A673 (cell line): ENCODE results near the gene PACS1. TPM values are rescaled to one million over a fixed set of nuclear protein-coding genes. Genes with fewer than 3 reads are reported as not detected.
A peak's percentile ranks its signal among the peaks of the same experiment; 100 is the strongest.

ENCODE experiments used
- BruUV-seq: library from RNA; stranded (reverse); fragments of 400-500 nt; replicated peaks from 2 replicates; lab custom pipeline; 2021; lab: Mats Ljungman, UMichigan
- CTCF ChIA-PET: fragments of 300-600 bp; sonication (Branson Sonifier 250); formaldehyde crosslinking; loops from one replicate; lab custom pipeline; 2022; ENCODE audit warnings: antibody characterized with exemption; lab: Charles Lee
- POLR2A ChIA-PET: fragments of 300-600 bp; sonication (Branson Sonifier 250); formaldehyde crosslinking; loops from one replicate; lab custom pipeline; 2022; ENCODE audit warnings: antibody characterized with exemption; ENCODE audit not compliant: low non-redundant PET; lab: Charles Lee
- DNase-seq: peaks from one replicate; pipeline ENCODE4 v3.0.0-alpha.2; 2015; ENCODE audit warnings: low spot score
- H3K27ac ChIP-seq: fragments of 200-600 bp; sonication (generic); 2 replicates; pipeline ENCODE4 v1.5.1; 2016; ENCODE audit warnings: mixed run types, low read depth, mild to moderate bottlenecking, mixed read lengths, antibody characterized with exemption, low read length; ENCODE audit not compliant: poor library complexity, severe bottlenecking
- H3K27me3 ChIP-seq: fragments of 200-600 bp; sonication (generic); replicated peaks from 2 replicates; pipeline ENCODE4 v1.6.1; 2017; ENCODE audit warnings: mixed run types, low read depth, mild to moderate bottlenecking, mixed read lengths, antibody characterized with exemption, low read length; ENCODE audit not compliant: insufficient read depth, poor library complexity
- H3K36me3 ChIP-seq: fragments of 200-600 bp; sonication (generic); 2 replicates; pipeline ENCODE4 v1.6.1; 2016; ENCODE audit warnings: mixed run types, mild to moderate bottlenecking, mixed read lengths, antibody characterized with exemption, low read length; ENCODE audit not compliant: insufficient read depth, poor library complexity, severe bottlenecking
- H3K4me1 ChIP-seq: fragments of 200-600 bp; sonication (generic); 2 replicates; pipeline ENCODE4 v1.6.1; 2017; ENCODE audit warnings: mixed run types, mild to moderate bottlenecking, mixed read lengths, antibody characterized with exemption, low read length; ENCODE audit not compliant: insufficient read depth, poor library complexity, severe bottlenecking
- H3K4me3 ChIP-seq: fragments of 200-600 bp; sonication (generic); 2 replicates; pipeline ENCODE4 v1.5.1; 2016; ENCODE audit warnings: low read depth, mixed run types, mild to moderate bottlenecking, mixed read lengths, low read length; ENCODE audit not compliant: poor library complexity, severe bottlenecking
- H3K9me3 ChIP-seq: fragments of 200-600 bp; sonication (generic); 2 replicates; pipeline ENCODE4 v1.6.1; 2016; ENCODE audit warnings: mixed run types, low read depth, mild to moderate bottlenecking, mixed read lengths, antibody characterized with exemption, low read length; ENCODE audit not compliant: poor library complexity, severe bottlenecking
- EZH2 ChIP-seq: fragments of 200-600 bp; sonication (generic); IDR thresholded peaks from 2 replicates; pipeline ENCODE4 v1.6.1; 2017; ENCODE audit warnings: borderline replicate concordance, low read depth, mild to moderate bottlenecking, mixed read lengths, antibody characterized with exemption, low read length; ENCODE audit not compliant: poor library complexity, severe bottlenecking
- intact Hi-C: fragments of 100-400 bp; cut with micrococcal nuclease; formaldehyde crosslinking; loops from one replicate; pipeline ENCODE4 v1.10.0; 2022; ENCODE audit not compliant: unreplicated experiment
- total RNA-seq: library from RNA; stranded (reverse); gene quantifications from 2 replicates; pipeline ENCODE4 v1.2.3, GENCODE V29; 2021
- TF ChIP-seq, protein P1 (sequence below): fragments of 300-800, 200-600 bp; sonication (generic); conservative IDR thresholded peaks from 2 replicates; pipeline ENCODE4 v1.5.1; 2017; ENCODE audit warnings: low read depth, mild to moderate bottlenecking, antibody characterized with exemption, low read length, moderate library complexity, mixed read lengths

PACS1 gene
- total RNA-seq, 1 experiment from 2014 or later: 75.7 TPM

DNA sequence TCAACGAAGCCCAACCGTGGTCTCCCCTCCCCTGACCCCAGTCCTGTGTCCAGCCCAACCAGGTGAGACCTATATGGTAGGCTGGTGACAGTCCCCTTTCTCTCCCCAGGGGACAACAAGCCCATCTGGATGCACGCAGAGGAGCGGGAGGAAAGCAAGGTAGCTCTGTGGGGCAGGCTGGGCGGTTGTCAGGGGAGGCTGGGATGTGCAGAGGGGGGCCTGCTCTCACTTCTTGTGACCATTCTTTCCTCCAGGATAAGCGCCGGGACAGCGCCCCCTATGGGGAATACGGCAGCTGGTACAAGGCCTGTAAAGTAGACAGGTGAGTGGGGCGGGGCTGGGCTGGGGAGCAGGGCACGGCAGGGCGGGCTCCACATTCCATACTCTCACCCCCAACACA lies 194.8 kb downstream of the PACS1 start:
- ChIA-PET CTCF (no interaction called here), POLR2A (no interaction called here)
- no peaks in the 10 kb centered on the region for H3K9me3 ChIP-seq
- peaks cover 47% of the 10 kb centered on the region for H3K36me3 ChIP-seq
- peak; percentile 62 for DNase-seq
- H3K4me3 ChIP-seq: no peak overlapping the region
- intact Hi-C loops: no loop called here
- no peak overlapping the region for H3K27ac ChIP-seq
- TF ChIP-seq, protein P1, sequence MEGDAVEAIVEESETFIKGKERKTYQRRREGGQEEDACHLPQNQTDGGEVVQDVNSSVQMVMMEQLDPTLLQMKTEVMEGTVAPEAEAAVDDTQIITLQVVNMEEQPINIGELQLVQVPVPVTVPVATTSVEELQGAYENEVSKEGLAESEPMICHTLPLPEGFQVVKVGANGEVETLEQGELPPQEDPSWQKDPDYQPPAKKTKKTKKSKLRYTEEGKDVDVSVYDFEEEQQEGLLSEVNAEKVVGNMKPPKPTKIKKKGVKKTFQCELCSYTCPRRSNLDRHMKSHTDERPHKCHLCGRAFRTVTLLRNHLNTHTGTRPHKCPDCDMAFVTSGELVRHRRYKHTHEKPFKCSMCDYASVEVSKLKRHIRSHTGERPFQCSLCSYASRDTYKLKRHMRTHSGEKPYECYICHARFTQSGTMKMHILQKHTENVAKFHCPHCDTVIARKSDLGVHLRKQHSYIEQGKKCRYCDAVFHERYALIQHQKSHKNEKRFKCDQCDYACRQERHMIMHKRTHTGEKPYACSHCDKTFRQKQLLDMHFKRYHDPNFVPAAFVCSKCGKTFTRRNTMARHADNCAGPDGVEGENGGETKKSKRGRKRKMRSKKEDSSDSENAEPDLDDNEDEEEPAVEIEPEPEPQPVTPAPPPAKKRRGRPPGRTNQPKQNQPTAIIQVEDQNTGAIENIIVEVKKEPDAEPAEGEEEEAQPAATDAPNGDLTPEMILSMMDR: peak; percentile 67
- TF ChIP-seq EZH2: no peak
- no peaks in the 10 kb centered on the region for H3K27me3 ChIP-seq
- BruUV-seq: no TSS peak
- H3K4me1 ChIP-seq: peaks cover 12% of the 10 kb centered on the region

DNA sequence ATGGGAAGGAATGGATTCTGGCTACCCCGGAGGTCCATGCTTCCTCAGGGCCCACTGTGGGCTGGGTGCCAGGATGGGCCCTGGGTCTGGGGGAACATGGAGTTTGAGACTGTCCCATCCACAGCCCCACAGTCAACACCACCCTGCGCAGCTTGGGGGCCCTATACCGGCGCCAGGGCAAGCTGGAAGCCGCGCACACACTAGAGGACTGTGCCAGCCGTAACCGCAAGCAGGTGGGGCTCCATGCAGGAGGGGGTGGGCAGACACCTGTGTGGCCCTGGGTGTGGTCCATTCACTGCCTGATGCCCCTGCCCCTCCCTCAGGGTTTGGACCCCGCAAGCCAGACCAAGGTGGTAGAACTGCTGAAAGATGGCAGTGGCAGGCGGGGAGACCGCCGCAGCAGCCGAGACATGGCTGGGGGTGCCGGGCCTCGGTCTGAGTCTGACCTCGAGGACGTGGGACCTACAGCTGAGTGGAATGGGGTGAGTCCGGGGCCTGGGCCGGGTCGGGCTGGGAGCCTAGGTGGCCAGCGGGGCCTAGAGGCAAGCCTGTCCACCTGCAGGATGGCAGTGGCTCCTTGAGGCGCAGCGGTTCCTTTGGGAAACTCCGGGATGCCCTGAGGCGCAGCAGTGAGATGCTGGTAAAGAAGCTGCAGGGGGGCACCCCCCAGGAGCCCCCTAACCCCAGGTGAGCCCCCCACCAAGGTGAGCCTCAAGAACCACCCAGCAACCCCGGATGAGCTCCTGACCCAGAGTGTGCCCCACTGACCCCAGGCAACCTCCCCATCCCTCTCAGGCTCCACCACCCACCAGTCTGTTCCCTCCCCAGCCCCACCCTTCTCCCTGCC lies 195.7 kb downstream of the PACS1 start:
- CTCF ChIA-PET: interaction anchor here (1.2 to 1.3 kb wide), 2 partner anchors 7 to 17 kb away, joined by 3 to 4 read pairs; no protein-coding TSS in a partner anchor
- TF ChIP-seq, protein P1: no peak
- no peak for TF ChIP-seq EZH2
- peaks cover 13% of the 10 kb centered on the region for H3K4me1 ChIP-seq
- intact Hi-C loops: no loop called here
- BruUV-seq: no TSS peak
- no peak overlapping the region for H3K4me3 ChIP-seq
- no peak for DNase-seq
- peaks cover 38% of the 10 kb centered on the region for H3K36me3 ChIP-seq
- POLR2A ChIA-PET: no interaction called here
- no peaks in the 10 kb centered on the region for H3K9me3 ChIP-seq
- no peak overlapping the region for H3K27ac ChIP-seq
- no peaks in the 10 kb centered on the region for H3K27me3 ChIP-seq

DNA sequence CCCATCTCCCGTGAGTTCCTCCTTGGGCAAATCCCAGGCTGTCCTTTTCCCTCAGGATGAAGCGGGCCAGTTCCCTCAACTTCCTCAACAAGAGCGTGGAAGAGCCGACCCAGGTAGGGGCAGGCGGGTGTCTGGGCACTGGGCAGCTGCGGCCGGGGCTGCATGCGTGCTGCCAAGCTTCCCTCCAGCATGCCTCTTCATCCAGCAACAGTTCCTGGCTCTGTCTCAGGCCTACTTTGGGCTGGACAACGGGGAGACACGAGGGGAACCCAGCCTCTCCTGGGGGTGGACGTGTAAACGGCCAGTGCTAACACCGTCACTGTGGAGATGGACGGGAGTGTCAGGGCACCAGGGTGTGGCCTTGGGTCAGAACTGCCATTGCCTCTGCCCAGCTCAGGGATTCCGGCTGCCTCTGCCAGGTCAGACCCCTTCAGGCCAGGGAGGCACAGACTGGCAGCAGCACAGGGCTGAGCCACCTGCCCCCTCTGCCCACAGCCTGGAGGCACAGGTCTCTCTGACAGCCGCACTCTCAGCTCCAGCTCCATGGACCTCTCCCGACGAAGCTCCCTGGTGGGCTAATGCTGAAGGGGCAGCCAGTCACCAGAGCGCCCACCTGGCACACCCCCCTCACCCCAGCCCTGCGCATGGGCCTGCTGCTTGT lies 196.4 kb downstream of the PACS1 start:
- CTCF ChIA-PET: interaction anchor here (1.2 to 1.3 kb wide), 2 partner anchors 8 to 16 kb away, joined by 3 to 4 read pairs; no protein-coding TSS in a partner anchor
- H3K4me3 ChIP-seq: peak overlapping the region; percentile 81

More for the DNA sequence above, 196.4 kb downstream of the PACS1 start:
- intact Hi-C loops: no loop called here
- DNase-seq: no peak
- H3K27ac ChIP-seq: peak overlapping the region; percentile 96
- TF ChIP-seq, protein P1: no peak
- no peak for TF ChIP-seq EZH2
- H3K27me3 ChIP-seq: no peaks in the 10 kb centered on the region
- H3K36me3 ChIP-seq: peaks cover 33% of the 10 kb centered on the region
- no TSS peak for BruUV-seq
- POLR2A ChIA-PET: no interaction called here
- H3K9me3 ChIP-seq: no peaks in the 10 kb centered on the region
- peaks cover 13% of the 10 kb centered on the region for H3K4me1 ChIP-seq
